WTC11 (cell line): ENCODE data around the gene KCNMA1. TPM values are rescaled to one million over a fixed set of nuclear protein-coding genes. Genes with fewer than 3 reads are reported as not detected.

Source experiments
- ATAC-seq: fragments of 200-7000 bp; cut with Tn5 transposase; 2 replicates; pipeline ENCODE4 v1.10.0; 2021; ENCODE audit warnings: mild to moderate bottlenecking, moderate library complexity
- CTCF ChIA-PET: fragments of 300-600 bp; sonication (Branson Sonifier 250); formaldehyde crosslinking; loops from one replicate; lab custom pipeline; 2021; ENCODE audit warnings: antibody characterized with exemption; lab: Charles Lee
- POLR2A ChIA-PET: fragments of 350-600 bp; sonication (Branson Sonifier 250); formaldehyde crosslinking; loops from one replicate; lab custom pipeline; 2021; ENCODE audit warnings: antibody characterized with exemption; lab: Charles Lee
- DNase-seq: peaks from one replicate; pipeline ENCODE4 v3.0.0; 2021; ENCODE audit warnings: low spot score
- H3K27ac Mint-ChIP-seq: 2 replicates; pipeline ENCODE4 v1.8.0; 2021; ENCODE audit warnings: mixed read lengths
- H3K27me3 Mint-ChIP-seq: 2 replicates; pipeline ENCODE4 v1.8.0; 2021; ENCODE audit warnings: low read depth, mild to moderate bottlenecking, moderate library complexity, mixed read lengths
- H3K36me3 Mint-ChIP-seq: 2 replicates; pipeline ENCODE4 v1.8.0; 2021; ENCODE audit warnings: mixed read lengths
- H3K4me1 Mint-ChIP-seq: 2 replicates; pipeline ENCODE4 v1.8.0; 2022; ENCODE audit warnings: mixed read lengths
- H3K4me3 Mint-ChIP-seq: 2 replicates; pipeline ENCODE4 v1.8.0; 2021; ENCODE audit warnings: mild to moderate bottlenecking, moderate library complexity, mixed read lengths
- H3K9me3 Mint-ChIP-seq: 2 replicates; pipeline ENCODE4 v1.8.0; 2021; ENCODE audit warnings: mixed read lengths
- ATF1 ChIP-seq: sonication (generic); formaldehyde crosslinking; IDR thresholded peaks from 2 replicates; pipeline ENCODE4 v1.8.1; 2023; ENCODE audit warnings: mild to moderate bottlenecking, moderate library complexity, missing genetic modification reagents
- CREB1 ChIP-seq: sonication (generic); formaldehyde crosslinking; IDR thresholded peaks from 2 replicates; pipeline ENCODE4 v1.8.0; 2023; ENCODE audit warnings: mild to moderate bottlenecking, missing genetic modification reagents
- ELF4 ChIP-seq: sonication (generic); formaldehyde crosslinking; IDR thresholded peaks from 2 replicates; pipeline ENCODE4 v1.8.1; 2022; ENCODE audit warnings: low read depth, mild to moderate bottlenecking, moderate library complexity, missing genetic modification reagents
- FOXK1 ChIP-seq: sonication (generic); formaldehyde crosslinking; IDR thresholded peaks from 2 replicates; pipeline ENCODE4 v1.8.0; 2022; ENCODE audit warnings: mild to moderate bottlenecking, moderate library complexity, missing genetic modification reagents
- FOXP1 ChIP-seq: sonication (generic); formaldehyde crosslinking; IDR thresholded peaks from 2 replicates; pipeline ENCODE4 v1.8.0; 2022; ENCODE audit warnings: missing genetic modification reagents, mild to moderate bottlenecking, moderate library complexity, borderline replicate concordance
- JAZF1 ChIP-seq: fragments of 250-450 bp; sonication (Bioruptor Pico); IDR thresholded peaks from 2 replicates; pipeline ENCODE4 v1.9.0; 2021; ENCODE audit warnings: moderate library complexity, mild to moderate bottlenecking, inconsistent platforms
- KAT7 ChIP-seq: sonication (generic); formaldehyde crosslinking; IDR thresholded peaks from 2 replicates; pipeline ENCODE4 v1.8.1; 2023; ENCODE audit warnings: missing genetic modification reagents, mild to moderate bottlenecking, borderline replicate concordance
- MYBL2 ChIP-seq: sonication (generic); formaldehyde crosslinking; IDR thresholded peaks from 2 replicates; pipeline ENCODE4 v1.8.1; 2023; ENCODE audit warnings: mild to moderate bottlenecking, moderate library complexity, missing genetic modification reagents
- NFATC4 ChIP-seq: fragments of 250-450 bp; sonication (Bioruptor Pico); IDR thresholded peaks from 2 replicates; pipeline ENCODE4 v1.9.0; 2021; ENCODE audit warnings: mild to moderate bottlenecking
- NFYB ChIP-seq: sonication (generic); formaldehyde crosslinking; conservative IDR thresholded peaks from 2 replicates; pipeline ENCODE4 v1.8.0; 2022; ENCODE audit warnings: low read depth, missing genetic modification reagents
- RELA ChIP-seq: sonication (generic); formaldehyde crosslinking; IDR thresholded peaks from 2 replicates; pipeline ENCODE4 v1.8.1; 2022; ENCODE audit warnings: missing genetic modification reagents, mild to moderate bottlenecking, borderline replicate concordance
- SMAD4 ChIP-seq: sonication (generic); formaldehyde crosslinking; IDR thresholded peaks from 2 replicates; pipeline ENCODE4 v1.8.0; 2022; ENCODE audit warnings: mild to moderate bottlenecking, missing genetic modification reagents
- SP1 ChIP-seq: sonication (generic); formaldehyde crosslinking; conservative IDR thresholded peaks from 2 replicates; pipeline ENCODE4 v1.8.1; 2022; ENCODE audit warnings: missing genetic modification reagents
- ZNF121 ChIP-seq: sonication (generic); formaldehyde crosslinking; IDR thresholded peaks from 2 replicates; pipeline ENCODE4 v1.8.0; 2023; ENCODE audit warnings: missing genetic modification reagents
- ZNF138 ChIP-seq: sonication (generic); formaldehyde crosslinking; conservative IDR thresholded peaks from 2 replicates; pipeline ENCODE4 v1.8.1; 2022; ENCODE audit warnings: mild to moderate bottlenecking, moderate library complexity, missing genetic modification reagents
- ZNF219 ChIP-seq: sonication (generic); formaldehyde crosslinking; IDR thresholded peaks from 2 replicates; pipeline ENCODE4 v1.8.0; 2023; ENCODE audit warnings: missing genetic modification reagents, mild to moderate bottlenecking, borderline replicate concordance
- ZNF232 ChIP-seq: sonication (generic); formaldehyde crosslinking; IDR thresholded peaks from 2 replicates; pipeline ENCODE4 v1.8.0; 2022; ENCODE audit warnings: mild to moderate bottlenecking, missing genetic modification reagents
- ZNF317 ChIP-seq: sonication (generic); formaldehyde crosslinking; IDR thresholded peaks from 2 replicates; pipeline ENCODE4 v1.8.1; 2023; ENCODE audit warnings: low read depth, mild to moderate bottlenecking, moderate library complexity, missing genetic modification reagents, borderline replicate concordance
- ZNF416 ChIP-seq: fragments of 250-450 bp; sonication (Bioruptor Pico); IDR thresholded peaks from 2 replicates; pipeline ENCODE4 v1.9.0; 2021; ENCODE audit warnings: mild to moderate bottlenecking, inconsistent platforms
- ZNF671 ChIP-seq: fragments of 250-450 bp; sonication (Bioruptor Pico); IDR thresholded peaks from 2 replicates; pipeline ENCODE4 v1.8.0; 2021; ENCODE audit warnings: mild to moderate bottlenecking
- total RNA-seq: library from RNA; stranded (reverse); gene quantifications from 3 replicates; pipeline ENCODE4 v1.2.3, GENCODE V29; 2021
- TF ChIP-seq, protein P1 (sequence below): sonication (generic); formaldehyde crosslinking; IDR thresholded peaks from 2 replicates; pipeline ENCODE4 v1.8.0; 2022; ENCODE audit warnings: mild to moderate bottlenecking, missing genetic modification reagents
- TF ChIP-seq, protein P2 (sequence below): sonication (generic); formaldehyde crosslinking; IDR thresholded peaks from 2 replicates; pipeline ENCODE4 v1.8.0; 2022; ENCODE audit warnings: mild to moderate bottlenecking, missing genetic modification reagents
- TF ChIP-seq, protein P3 (sequence below): sonication (generic); formaldehyde crosslinking; IDR thresholded peaks from 2 replicates; pipeline ENCODE4 v1.8.1; 2023; ENCODE audit warnings: mild to moderate bottlenecking, missing genetic modification reagents, moderate library complexity
- TF ChIP-seq, protein P4 (sequence below): sonication (generic); formaldehyde crosslinking; IDR thresholded peaks from 2 replicates; pipeline ENCODE4 v1.8.1; 2022; ENCODE audit warnings: missing genetic modification reagents, borderline replicate concordance
- TF ChIP-seq, protein P5 (sequence below): fragments of 250-450 bp; sonication (Bioruptor Pico); IDR thresholded peaks from 2 replicates; pipeline ENCODE4 v1.9.0; 2021; ENCODE audit warnings: mild to moderate bottlenecking
- TF ChIP-seq, protein P6 (sequence below): sonication (generic); formaldehyde crosslinking; IDR thresholded peaks from 2 replicates; pipeline ENCODE4 v1.8.1; 2022; ENCODE audit warnings: low read depth, mild to moderate bottlenecking, moderate library complexity, missing genetic modification reagents, borderline replicate concordance

The KCNMA1 gene
- total RNA-seq, 1 experiment from 2014 or later = 7.3 TPM

DNA sequence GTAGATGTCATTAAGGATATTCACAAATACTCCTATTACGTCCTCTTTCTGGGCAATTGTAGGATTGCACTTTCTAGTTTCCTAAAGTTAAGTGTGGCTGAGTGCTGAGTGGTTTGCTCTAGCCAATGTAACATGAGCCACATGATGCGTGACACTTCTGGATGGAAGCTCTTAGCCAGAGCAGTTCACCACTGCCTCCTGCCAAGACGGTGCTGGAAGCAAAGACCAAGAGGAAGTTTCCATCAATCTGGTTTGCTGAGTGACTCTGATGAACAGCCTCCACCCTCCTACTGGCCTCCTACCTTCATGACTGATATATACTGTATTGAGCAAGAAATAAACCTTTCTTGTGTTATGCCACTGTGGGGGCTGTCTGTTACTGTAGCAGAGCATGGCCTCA is 318.1 kb downstream of the KCNMA1 start:
- TF ChIP-seq, protein P1, sequence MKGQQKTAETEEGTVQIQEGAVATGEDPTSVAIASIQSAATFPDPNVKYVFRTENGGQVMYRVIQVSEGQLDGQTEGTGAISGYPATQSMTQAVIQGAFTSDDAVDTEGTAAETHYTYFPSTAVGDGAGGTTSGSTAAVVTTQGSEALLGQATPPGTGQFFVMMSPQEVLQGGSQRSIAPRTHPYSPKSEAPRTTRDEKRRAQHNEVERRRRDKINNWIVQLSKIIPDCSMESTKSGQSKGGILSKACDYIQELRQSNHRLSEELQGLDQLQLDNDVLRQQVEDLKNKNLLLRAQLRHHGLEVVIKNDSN (CRISPR knock-in tag) = no peak
- TF ChIP-seq NFYB (no peak), RELA (no peak), ZNF232 (CRISPR knock-in tag) (no peak)
- TF ChIP-seq, protein P2, sequence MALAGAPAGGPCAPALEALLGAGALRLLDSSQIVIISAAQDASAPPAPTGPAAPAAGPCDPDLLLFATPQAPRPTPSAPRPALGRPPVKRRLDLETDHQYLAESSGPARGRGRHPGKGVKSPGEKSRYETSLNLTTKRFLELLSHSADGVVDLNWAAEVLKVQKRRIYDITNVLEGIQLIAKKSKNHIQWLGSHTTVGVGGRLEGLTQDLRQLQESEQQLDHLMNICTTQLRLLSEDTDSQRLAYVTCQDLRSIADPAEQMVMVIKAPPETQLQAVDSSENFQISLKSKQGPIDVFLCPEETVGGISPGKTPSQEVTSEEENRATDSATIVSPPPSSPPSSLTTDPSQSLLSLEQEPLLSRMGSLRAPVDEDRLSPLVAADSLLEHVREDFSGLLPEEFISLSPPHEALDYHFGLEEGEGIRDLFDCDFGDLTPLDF (CRISPR knock-in tag) = no peak
- Mint-ChIP-seq H3K36me3 (no peaks in the 10 kb centered on the region; the same call in 1 of the 2 replicates), H3K27ac (no peak overlapping the region), H3K4me1 (peaks cover 12% of the 10 kb centered on the region), H3K4me3 (no peak overlapping the region), H3K27me3 (peaks cover 12% of the 10 kb centered on the region), H3K9me3 (peaks cover 10% of the 10 kb centered on the region)
- ATAC-seq = no peak
- ChIA-PET POLR2A (no interaction called here), CTCF (no interaction called here)
- no peak for DNase-seq

DNA sequence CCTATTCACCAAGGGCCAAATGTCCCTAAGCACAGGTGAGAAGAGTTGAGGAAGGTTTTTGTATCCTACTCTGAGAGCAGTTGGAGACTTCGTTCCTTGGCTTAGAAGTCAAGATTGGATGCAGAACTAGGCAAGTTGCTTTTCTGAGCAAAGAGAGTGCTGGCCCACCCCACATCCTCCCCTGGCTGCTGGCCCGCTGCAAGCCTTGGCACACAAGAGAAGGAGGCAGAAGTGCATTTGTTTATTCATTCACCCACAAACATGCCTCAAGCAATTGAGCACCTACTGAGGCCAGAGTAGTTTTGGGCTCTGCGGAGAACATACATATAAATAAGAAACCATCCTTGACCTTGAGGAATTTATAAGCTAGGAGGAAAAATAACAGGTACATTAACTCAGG is 318.9 kb downstream of the KCNMA1 start:
- H3K4me1 Mint-ChIP-seq = peaks cover 19% of the 10 kb centered on the region
- no peak overlapping the region for H3K4me3 Mint-ChIP-seq
- no peak for TF ChIP-seq CREB1 (CRISPR knock-in tag)
- TF ChIP-seq FOXK1 = no peak
- no peak for TF ChIP-seq ZNF232 (CRISPR knock-in tag)
- no peak for TF ChIP-seq RELA
- no peak for TF ChIP-seq ELF4 (CRISPR knock-in tag)
- no peak for TF ChIP-seq FOXP1 (CRISPR knock-in tag)
- no peak for TF ChIP-seq ZNF671 (CRISPR knock-in tag)
- TF ChIP-seq ZNF138 (CRISPR knock-in tag) = no peak
- no peak for TF ChIP-seq ZNF416 (CRISPR knock-in tag)
- no peak for TF ChIP-seq JAZF1 (CRISPR knock-in tag)
- TF ChIP-seq ATF1 (CRISPR knock-in tag) = no peak
- no peak for TF ChIP-seq ZNF219
- ChIA-PET CTCF (no interaction called here), POLR2A (no interaction called here)
- ATAC-seq = no peak
- peaks cover 10% of the 10 kb centered on the region for H3K9me3 Mint-ChIP-seq
- H3K27ac Mint-ChIP-seq = no peak overlapping the region
- no peak for DNase-seq
- no peaks in the 10 kb centered on the region; the same call in 1 of the 2 replicates for H3K36me3 Mint-ChIP-seq
- peaks cover 12% of the 10 kb centered on the region for H3K27me3 Mint-ChIP-seq

DNA sequence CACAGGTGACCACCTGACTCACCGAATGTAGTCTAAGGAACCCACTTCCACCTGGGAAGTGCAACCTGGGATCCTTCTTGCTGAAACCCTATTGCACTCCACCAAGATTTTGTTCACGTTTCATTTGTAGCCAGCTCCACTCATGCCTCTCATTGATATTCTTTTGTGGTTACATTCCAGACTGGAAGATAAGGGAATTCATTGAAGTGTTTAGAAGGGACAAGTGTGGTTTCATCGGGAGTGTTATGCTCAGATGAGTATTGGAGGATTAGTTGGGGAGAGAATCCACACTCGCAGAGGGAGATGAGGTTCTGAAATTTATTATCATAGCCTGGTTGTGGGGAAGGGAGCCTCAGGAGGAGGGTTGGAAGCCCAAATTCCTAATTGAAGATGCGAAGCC is 320.4 kb downstream of the KCNMA1 start:
- Mint-ChIP-seq H3K9me3 (peaks cover 7% of the 10 kb centered on the region), H3K27me3 (peaks cover 23% of the 10 kb centered on the region), H3K27ac (no peak overlapping the region), H3K36me3 (no peaks in the 10 kb centered on the region; the same call in 1 of the 2 replicates), H3K4me3 (no peak overlapping the region), H3K4me1 (peaks cover 27% of the 10 kb centered on the region)
- ChIA-PET CTCF (no interaction called here), POLR2A (interaction anchor here (0.6 kb wide), 1 partner anchor 23 kb away, joined by 3 read pairs; no protein-coding TSS in a partner anchor)
- DNase-seq (no peak), ATAC-seq (no peak)
- no peak for TF ChIP-seq ZNF317 (CRISPR knock-in tag)
- no peak for TF ChIP-seq FOXK1
- no peak for TF ChIP-seq NFATC4 (CRISPR knock-in tag)
- TF ChIP-seq, protein P3, sequence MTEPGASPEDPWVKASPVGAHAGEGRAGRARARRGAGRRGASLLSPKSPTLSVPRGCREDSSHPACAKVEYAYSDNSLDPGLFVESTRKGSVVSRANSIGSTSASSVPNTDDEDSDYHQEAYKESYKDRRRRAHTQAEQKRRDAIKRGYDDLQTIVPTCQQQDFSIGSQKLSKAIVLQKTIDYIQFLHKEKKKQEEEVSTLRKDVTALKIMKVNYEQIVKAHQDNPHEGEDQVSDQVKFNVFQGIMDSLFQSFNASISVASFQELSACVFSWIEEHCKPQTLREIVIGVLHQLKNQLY (CRISPR knock-in tag) = no peak
- TF ChIP-seq, protein P4, sequence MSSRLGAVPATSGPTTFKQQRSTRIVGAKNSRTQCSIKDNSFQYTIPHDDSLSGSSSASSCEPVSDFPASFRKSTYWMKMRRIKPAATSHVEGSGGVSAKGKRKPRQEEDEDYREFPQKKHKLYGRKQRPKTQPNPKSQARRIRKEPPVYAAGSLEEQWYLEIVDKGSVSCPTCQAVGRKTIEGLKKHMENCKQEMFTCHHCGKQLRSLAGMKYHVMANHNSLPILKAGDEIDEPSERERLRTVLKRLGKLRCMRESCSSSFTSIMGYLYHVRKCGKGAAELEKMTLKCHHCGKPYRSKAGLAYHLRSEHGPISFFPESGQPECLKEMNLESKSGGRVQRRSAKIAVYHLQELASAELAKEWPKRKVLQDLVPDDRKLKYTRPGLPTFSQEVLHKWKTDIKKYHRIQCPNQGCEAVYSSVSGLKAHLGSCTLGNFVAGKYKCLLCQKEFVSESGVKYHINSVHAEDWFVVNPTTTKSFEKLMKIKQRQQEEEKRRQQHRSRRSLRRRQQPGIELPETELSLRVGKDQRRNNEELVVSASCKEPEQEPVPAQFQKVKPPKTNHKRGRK (CRISPR knock-in tag) = no peak
- no peak for TF ChIP-seq SP1
- TF ChIP-seq, protein P5, sequence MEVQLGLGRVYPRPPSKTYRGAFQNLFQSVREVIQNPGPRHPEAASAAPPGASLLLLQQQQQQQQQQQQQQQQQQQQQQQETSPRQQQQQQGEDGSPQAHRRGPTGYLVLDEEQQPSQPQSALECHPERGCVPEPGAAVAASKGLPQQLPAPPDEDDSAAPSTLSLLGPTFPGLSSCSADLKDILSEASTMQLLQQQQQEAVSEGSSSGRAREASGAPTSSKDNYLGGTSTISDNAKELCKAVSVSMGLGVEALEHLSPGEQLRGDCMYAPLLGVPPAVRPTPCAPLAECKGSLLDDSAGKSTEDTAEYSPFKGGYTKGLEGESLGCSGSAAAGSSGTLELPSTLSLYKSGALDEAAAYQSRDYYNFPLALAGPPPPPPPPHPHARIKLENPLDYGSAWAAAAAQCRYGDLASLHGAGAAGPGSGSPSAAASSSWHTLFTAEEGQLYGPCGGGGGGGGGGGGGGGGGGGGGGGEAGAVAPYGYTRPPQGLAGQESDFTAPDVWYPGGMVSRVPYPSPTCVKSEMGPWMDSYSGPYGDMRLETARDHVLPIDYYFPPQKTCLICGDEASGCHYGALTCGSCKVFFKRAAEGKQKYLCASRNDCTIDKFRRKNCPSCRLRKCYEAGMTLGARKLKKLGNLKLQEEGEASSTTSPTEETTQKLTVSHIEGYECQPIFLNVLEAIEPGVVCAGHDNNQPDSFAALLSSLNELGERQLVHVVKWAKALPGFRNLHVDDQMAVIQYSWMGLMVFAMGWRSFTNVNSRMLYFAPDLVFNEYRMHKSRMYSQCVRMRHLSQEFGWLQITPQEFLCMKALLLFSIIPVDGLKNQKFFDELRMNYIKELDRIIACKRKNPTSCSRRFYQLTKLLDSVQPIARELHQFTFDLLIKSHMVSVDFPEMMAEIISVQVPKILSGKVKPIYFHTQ = no peak
- no peak for TF ChIP-seq CREB1 (CRISPR knock-in tag)
- no peak for TF ChIP-seq MYBL2
- TF ChIP-seq, protein P6, sequence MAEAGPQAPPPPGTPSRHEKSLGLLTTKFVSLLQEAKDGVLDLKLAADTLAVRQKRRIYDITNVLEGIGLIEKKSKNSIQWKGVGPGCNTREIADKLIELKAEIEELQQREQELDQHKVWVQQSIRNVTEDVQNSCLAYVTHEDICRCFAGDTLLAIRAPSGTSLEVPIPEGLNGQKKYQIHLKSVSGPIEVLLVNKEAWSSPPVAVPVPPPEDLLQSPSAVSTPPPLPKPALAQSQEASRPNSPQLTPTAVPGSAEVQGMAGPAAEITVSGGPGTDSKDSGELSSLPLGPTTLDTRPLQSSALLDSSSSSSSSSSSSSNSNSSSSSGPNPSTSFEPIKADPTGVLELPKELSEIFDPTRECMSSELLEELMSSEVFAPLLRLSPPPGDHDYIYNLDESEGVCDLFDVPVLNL (CRISPR knock-in tag) = no peak
- no peak for TF ChIP-seq KAT7
- TF ChIP-seq ZNF416 (CRISPR knock-in tag) = no peak
- no peak for TF ChIP-seq ZNF671 (CRISPR knock-in tag)
- TF ChIP-seq ELF4 (CRISPR knock-in tag) = no peak
- TF ChIP-seq ZNF121 (CRISPR knock-in tag) = no peak
- no peak for TF ChIP-seq SMAD4 (CRISPR knock-in tag)
